Measurements from ENCODE around the gene WBP1L.
"Not testable (repeated sequence)": the region's sequence is repeated elsewhere in the genome, so short reads cannot be mapped to it uniquely, and the experiment has no call there.

WBP1L gene

GRCh38 chr10:102723989-102724388 lies 19.8 kb upstream of the WBP1L start:
- DNase-seq = no peak

- no peak for DNase-seq
Observed at GRCh38 chr10:102726274-102726673, 17.5 kb upstream of the WBP1L start.

DNA sequence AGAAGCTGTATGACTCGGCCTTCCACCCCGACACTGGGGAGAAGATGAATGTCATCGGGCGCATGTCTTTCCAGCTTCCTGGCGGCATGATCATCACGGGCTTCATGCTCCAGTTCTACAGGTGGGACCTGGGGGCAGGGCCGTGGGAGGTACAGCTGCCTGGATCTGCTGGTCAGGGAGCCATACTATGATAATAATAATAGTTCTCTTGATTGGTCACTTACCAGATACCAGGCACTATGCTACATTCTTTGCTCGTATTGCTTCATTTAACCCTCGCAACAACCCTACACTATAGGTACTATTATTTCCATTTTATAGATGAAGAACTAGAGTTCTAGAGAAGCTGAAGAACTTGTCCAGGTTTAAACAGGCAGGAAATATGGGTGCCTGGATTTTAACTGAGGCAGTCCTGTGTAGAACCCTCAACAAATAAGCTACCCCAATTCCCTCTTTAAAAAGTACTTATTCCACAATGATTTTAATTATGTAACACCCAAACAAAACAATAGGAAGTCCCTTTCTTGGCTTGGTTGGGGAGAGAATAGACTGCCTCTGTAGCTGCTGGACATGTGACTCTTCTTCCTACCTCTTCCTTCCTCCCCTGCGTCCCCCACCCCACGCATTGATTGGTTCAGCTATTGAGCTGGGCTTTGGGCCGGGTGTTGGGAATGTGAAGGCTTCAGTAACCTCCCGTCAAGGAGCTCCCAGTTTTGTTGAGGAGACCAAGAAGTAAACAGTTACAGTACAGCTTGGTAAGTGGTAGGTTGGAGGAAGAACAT lies 16.5 kb upstream of the WBP1L start:
- DNase-seq = no peak

DNA sequence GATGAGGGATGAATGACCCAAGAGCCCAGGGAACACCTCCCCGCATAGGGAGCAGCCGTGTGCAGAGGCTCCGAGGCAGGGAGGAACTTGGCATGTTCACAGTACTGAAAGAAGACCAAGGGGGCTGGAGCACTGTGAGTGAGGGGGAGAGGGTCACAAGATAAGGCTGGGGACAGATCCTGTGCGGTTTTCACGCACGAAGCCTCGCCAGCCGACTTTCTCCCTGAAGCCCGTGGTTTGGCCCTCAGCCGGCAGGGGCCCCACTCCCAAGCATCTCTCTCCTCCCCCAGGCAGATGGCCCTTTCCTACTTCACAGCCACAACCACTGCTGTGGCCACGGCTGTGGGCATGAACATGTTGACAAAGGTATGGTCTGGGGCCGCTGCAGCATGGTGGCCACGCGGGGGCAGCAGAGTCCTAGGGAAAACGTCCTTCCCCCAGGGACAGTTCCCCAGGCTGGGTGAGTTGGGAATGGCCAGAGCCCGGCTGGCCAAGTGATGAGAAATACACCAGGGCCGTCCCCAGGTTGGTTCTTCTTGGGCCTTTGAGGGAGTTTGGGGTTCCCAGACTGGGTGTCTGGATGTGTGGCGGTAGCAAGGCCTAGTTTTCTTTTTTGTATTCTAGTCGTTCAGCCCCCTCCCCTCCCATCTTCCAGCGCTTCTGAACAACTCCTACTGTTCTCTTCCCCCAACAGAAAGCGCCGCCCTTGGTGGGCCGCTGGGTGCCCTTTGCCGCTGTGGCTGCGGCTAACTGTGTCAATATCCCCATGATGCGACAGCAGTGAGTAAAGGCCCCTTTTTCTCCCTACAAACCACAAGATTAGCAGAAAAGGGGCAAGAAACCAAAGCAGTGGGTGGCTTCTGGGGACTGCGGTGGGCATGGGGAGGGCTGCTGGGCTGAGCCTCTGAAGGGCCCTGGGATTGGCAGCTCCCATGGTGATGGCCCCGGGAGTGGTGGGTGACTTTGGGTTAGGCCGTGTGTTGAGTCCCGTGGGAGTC lies 14.4 kb upstream of the WBP1L start:
- peak; percentile 54 to 60 for DNase-seq

GRCh38 chr10:102731222-102731800 lies 12.4 kb upstream of the WBP1L start:
- no peak for DNase-seq

- DNase-seq = no peak
Observed at GRCh38 chr10:102732661-102733060, 11.1 kb upstream of the WBP1L start.

- DNase-seq = no peak
Observed at GRCh38 chr10:102735065-102735562, 8.6 kb upstream of the WBP1L start.

- DNase-seq = no peak
Observed at GRCh38 chr10:102738692-102739121, 5.0 kb upstream of the WBP1L start.

- no peak for DNase-seq
Observed at GRCh38 chr10:102740229-102740628, 3.5 kb upstream of the WBP1L start.

DNA sequence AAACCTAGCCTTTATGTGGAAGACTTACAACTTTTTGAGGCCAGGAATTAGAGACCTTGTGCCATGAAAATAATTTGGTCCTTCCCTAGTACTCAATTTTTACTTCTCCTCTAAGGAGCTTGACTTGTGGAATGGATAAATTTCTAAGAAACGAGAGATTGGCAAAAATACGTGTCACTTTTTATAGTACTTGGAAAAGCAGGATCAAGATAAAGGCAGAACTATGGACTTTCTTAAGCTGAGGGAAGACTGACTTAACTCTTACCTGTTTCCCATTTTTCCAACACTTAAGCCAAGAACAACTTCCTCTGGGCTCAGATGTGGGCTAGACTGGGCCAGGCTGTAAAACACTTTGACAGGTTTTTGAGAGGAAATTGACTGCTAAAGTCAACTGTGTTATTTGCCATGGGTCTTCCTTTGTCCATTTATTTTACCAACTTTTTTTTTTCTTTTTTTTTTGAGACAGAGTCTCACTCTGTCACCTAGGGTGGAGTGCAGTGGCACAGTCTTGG lies 2.0 kb upstream of the WBP1L start:
- DNase-seq = no peak

- not testable (repeated sequence) for DNase-seq
Observed at GRCh38 chr10:102742313-102742712, 1.4 kb upstream of the WBP1L start.

DNA sequence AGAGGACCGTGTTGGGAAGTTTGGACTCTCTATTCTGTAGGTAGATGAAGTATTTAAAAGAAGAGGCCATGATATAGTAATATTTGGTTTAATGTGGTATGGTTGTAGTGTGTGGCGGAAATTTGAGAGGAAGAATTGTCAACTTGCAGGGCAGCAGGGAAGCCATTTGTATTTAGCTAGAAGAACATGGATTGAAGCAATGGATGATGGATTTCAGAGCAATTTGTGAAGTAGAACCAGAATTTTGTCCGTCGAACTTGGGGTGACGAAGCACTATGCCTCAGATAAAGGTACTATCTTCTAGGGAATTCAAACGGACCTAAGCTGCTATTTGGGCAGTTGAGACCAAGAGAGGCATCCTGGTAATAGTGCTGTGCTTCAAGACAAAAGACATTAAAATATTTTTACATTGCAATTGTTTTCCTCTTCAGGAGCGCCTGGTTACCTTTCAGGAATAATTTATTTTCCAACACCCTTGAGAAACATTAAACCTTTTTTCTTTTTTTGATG lies 615 bp upstream of the WBP1L start:
- DNase-seq = no peak

DNA sequence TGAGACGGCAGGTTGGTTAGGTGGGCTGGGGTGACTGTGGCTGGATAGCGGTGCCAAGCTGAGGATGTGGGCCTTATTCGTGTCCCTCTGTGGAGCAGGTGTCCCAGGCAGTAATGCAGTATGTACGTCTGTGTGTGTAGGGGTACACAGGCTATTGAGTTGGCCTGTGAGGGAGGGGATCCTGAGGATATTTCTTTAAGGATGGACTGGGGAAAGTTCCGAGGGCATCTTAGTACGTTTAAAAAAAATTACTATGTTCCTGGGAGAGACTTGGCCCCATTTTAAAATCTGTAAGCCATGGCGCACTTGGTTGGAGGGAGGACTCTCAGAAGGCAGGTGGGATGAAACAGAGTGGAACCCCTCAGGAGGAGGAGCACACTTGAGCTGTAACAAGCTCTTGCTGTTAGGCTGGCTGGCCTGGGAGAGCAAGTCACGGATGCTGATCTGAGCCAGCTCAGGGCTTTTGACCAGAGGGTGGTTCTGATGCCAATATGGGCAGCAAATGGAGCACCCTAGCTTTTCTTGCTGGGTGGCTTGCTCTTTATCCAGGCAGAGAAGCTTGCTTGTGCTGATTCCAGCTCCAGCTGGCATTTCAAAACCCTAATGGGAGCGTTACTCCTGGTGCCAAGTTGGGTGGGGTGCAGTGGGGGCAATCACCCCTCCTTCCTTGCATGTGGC lies 765 bp downstream of the WBP1L start:
- peak in 1 of 2 donors; percentile 3 for DNase-seq

- no peak for DNase-seq
Observed at GRCh38 chr10:102745157-102745556, 1.4 kb downstream of the WBP1L start.

GRCh38 chr10:102752266-102752930 lies 8.7 kb downstream of the WBP1L start:
- no peak for DNase-seq

GRCh38 chr10:102752934-102753664 lies 9.4 kb downstream of the WBP1L start:
- DNase-seq = peak; percentile 6 to 34

DNA sequence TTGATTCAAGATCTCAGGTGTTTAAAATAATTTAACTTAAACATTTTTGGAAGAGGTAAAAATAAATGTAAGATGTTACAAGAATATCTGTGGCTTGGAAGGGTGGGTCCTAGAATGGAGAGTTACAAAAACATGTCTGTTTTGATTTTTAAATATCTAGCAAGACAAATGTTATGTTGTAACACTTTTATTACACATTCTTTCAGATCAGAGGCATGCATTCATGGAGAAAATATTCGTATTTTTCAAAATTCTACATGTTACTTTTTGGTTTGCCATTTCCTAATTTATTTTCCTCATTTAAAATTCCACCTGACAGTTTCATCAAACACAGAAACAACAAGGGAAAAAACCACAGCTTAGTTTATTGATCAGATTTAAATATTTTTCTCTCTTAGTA lies 10.0 kb downstream of the WBP1L start:
- no peak for DNase-seq

- no peak for DNase-seq
Observed at GRCh38 chr10:102757323-102757722, 13.6 kb downstream of the WBP1L start.

DNA sequence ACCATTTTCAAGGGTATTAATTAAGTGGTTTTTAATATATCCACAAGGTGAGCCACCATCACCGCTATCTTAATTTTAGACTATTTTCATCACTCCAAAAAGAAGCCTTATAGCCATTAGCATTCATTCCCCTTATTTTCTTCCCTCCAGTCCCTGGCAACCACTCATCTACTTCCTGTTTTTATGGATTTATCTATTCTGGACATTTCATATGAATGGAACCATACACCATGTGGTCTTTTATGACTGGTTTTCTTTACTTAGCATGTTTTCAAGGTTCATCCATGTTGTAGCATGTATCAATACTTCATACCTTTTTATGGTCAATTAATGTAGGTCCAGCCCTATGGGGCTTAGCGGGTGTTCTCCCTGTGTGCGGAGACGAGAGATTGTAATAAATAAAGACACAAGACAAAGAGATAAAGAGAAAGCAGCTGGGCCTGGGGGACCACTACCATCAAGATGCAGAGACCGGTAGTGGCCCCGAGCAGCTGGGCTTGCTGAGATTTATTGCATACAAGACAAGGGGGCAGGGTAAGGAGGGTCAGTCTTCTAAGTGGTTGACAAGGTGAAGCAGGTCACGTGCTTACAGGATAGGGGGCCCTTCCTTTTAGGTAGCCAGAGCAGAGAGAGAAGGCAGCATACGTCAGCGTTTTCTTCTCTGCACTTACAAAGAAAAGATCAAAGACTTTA lies 14.6 kb downstream of the WBP1L start:
- no peak for DNase-seq

DNA sequence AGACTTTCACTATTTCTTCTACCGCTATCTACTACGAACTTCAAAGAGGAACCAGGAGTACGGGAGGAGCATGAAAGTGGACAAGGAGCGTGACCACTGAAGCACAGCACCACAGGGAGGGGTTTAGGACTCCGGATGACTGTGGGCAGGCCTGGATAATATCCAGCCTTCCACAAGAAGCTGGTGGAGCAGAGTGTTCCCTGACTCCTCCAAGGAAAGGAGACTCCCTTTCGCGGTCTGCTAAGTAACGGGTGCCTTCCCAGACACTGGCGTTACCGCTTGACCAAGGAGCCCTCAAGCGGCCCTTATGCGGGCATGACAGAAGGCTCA lies 15.2 kb downstream of the WBP1L start:
- DNase-seq = not testable (repeated sequence)
